HG02885 (cell line): Measurements from ENCODE around the gene CLSTN2.

Source experiments
- ATAC-seq: cut with Tn5 transposase; IDR thresholded peaks from one replicate; pipeline ENCODE4 v1.9.1; 2021; ENCODE audit warnings: mild to moderate bottlenecking; ENCODE audit not compliant: unreplicated experiment, poor library complexity

Gene CLSTN2

GRCh38 chr3:140355481-140355880, 420.5 kb downstream of the CLSTN2 start:
- no peak for ATAC-seq

GRCh38 chr3:140358686-140359085, 423.7 kb downstream of the CLSTN2 start:
- ATAC-seq: no peak

GRCh38 chr3:140359233-140359995, 424.4 kb downstream of the CLSTN2 start:
- ATAC-seq: no peak

GRCh38 chr3:140360332-140360731, 425.3 kb downstream of the CLSTN2 start:
- no peak for ATAC-seq

GRCh38 chr3:140363801-140364200, 428.8 kb downstream of the CLSTN2 start:
- ATAC-seq: no peak

- no peak for ATAC-seq
Measured at GRCh38 chr3:140365872-140366697, 431.1 kb downstream of the CLSTN2 start.

GRCh38 chr3:140368223-140368811, 433.3 kb downstream of the CLSTN2 start:
- ATAC-seq: no peak

GRCh38 chr3:140370686-140371085, 435.7 kb downstream of the CLSTN2 start:
- no peak for ATAC-seq

GRCh38 chr3:140373234-140373633, 438.2 kb downstream of the CLSTN2 start:
- ATAC-seq: no peak

GRCh38 chr3:140375002-140375401, 440.0 kb downstream of the CLSTN2 start:
- ATAC-seq: no peak

- no peak for ATAC-seq
Measured at GRCh38 chr3:140376136-140376889, 441.3 kb downstream of the CLSTN2 start.

- no peak for ATAC-seq
Measured at GRCh38 chr3:140377644-140378043, 442.7 kb downstream of the CLSTN2 start.

- no peak for ATAC-seq
Measured at GRCh38 chr3:140378571-140379340, 443.8 kb downstream of the CLSTN2 start.

- no peak for ATAC-seq
Measured at GRCh38 chr3:140384028-140384771, 449.2 kb downstream of the CLSTN2 start.

- ATAC-seq: no peak
Measured at GRCh38 chr3:140384876-140385275, 449.9 kb downstream of the CLSTN2 start.

GRCh38 chr3:140386357-140387100, 451.5 kb downstream of the CLSTN2 start:
- no peak for ATAC-seq

- ATAC-seq: no peak
Measured at GRCh38 chr3:140387244-140387643, 452.3 kb downstream of the CLSTN2 start.

GRCh38 chr3:140388202-140388922, 453.4 kb downstream of the CLSTN2 start:
- no peak for ATAC-seq
